ENCODE results near the gene CD79B.

The CD79B gene

DNA sequence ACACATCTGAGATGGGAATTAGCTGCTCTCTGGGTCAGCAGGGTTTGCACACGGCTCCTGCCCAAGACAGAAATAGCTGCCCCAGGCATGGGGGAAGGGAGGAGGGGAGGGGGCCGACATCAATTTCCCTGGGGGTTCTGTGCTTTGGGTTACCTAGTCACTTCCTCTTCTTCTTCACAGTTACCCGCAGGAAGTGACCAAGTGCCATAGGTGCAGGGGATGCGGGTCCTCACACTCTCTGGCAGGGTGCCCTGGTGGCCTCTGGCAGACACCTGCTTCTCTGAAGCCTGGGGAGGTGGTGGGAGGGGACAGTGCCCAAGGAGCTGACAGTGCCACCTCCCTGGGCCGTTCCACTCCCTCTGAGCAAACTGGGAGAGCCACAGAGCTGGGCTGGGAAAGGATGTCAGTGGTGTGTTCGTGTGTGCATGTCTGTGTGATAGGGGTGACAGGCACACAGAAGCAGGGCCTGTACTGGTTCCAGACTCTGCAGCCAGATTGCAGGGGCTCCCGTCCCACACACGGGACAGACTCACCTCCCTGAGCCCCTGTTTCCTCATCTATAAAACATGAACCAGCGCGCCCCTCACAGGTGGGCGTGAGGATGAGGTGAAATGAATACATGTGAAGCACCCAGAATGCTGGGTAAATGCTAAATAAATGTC is 22.4 kb upstream of the CD79B start:
- no peak for DNase-seq

DNA sequence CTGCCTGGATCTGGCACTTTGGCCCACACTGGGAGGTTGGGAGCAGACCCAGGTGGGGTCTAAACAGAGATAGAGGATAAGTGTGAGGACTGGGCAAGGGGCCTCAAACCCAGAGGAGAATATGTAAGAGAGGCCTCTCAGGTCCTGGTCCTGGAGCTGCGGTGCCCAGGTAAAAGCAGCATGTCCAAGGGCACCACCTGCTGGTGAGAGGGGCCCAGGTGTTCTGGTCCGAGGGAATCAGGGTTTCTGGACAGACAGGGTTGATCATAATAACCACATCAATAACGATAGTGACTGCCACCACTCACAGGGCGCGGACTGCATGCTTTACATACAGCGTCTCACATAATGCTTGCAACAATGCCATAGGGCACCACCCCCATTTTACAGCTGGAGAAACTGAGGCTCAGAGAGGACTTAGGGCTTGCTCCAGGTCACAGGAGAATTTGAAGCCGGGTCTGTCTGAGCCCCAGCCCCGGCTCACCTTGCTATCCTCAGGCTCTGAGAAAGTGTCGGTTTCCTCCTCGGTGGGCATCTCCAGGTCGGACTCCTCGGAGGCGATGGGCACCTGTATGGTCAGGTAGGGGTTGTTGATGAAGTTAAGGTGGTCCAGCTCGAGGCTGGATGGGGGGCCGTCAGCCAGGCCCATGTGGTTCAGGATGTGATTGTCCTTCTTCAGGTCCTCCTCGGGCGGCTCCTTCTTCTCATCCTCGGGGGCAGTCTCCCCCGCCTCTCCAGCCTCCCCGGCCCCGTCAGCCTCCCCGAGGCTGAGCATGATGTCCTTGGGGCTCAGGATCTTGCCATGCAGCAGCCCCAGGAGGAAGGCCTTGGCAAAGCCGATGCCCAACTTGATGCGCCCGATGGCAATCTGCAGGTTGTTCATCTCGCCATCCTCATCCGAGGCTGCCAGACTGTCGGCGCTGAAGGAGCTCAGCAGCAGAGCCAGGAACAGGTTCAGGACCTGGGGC is 19.1 kb upstream of the CD79B start:
- DNase-seq: peak in 1 of 51 donors; percentile 7

DNA sequence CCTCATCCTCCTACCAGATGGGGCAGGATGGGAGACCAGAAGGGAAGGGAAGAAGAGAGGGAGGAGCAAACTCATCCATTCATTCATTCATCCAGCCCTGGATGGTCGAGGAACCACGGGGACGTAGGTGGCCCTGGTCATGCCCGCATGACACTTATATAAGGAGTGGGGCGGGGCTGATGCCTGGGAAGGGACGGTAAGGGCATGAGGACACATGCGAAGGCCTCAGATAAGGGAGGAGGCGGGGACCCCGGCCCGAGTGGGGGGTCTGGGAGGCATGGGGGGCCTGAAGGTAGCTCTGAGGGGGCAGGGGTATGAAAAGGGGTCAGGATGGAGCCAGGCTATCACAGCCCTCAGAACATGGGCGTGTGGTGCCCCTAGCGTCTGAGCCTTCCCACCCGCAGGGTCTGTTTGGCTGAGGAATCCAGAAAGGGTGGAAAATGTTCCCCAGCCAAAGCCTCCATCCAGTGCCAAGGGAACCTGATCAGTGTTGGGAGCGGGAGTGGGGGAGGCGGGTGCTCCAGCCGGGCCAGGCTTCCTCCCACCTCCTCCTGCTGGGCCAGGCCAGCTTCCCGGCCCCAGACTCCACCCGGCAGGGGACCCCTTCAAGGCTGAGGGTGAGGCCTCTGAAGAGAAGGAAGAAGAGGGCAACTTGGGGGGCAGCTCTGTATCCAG is 17.6 kb upstream of the CD79B start:
- DNase-seq: no peak

DNA sequence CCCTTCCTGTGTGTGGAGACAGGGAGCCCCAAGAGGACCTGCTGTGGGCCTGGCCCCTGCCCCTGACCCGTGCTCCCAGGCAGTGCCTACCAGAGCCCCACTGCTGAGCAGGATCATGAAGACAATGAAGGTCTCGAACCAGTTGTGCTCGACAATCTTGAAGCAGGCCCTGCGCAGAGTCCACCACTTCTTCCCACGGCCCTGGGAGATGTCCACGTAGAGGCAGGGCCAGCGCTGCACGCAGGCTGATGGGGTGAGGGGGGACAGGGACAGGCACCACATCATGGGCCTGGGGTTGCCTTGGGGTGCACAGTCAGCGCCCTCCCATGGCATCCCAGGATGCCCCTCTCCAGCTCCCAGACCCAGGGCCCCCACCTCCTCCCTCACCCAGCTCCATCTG is 16.4 kb upstream of the CD79B start:
- DNase-seq: no peak

DNA sequence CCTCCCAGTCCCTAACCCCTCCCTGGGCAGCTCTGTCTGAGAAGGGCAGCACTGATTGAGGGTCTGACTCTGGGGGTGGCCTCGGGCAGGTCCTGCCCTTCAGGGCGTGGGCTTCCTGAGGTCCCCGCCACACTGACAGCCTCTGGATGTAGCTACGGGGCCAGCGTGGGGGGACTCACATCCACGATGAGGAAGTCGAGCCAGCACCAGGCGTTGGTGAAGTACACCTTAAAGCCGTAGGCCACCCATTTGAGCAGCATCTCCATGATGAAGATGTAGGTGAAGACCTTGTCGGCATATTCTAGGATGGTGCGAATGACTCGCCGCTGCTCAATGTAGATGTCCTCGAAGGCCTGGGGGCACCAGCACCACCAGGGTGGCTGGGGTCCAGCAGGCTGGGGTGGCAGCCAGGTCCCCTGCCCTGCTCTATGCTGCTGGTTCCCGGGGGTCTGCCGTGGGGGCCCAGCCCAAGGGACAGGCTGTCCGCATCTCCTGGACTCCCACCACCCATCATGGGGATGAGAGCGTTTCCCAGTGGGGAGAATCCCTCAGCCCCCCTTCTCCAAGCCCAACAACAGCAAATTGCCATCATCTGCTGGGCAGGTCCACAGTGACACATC is 15.7 kb upstream of the CD79B start:
- DNase-seq: no peak

DNA sequence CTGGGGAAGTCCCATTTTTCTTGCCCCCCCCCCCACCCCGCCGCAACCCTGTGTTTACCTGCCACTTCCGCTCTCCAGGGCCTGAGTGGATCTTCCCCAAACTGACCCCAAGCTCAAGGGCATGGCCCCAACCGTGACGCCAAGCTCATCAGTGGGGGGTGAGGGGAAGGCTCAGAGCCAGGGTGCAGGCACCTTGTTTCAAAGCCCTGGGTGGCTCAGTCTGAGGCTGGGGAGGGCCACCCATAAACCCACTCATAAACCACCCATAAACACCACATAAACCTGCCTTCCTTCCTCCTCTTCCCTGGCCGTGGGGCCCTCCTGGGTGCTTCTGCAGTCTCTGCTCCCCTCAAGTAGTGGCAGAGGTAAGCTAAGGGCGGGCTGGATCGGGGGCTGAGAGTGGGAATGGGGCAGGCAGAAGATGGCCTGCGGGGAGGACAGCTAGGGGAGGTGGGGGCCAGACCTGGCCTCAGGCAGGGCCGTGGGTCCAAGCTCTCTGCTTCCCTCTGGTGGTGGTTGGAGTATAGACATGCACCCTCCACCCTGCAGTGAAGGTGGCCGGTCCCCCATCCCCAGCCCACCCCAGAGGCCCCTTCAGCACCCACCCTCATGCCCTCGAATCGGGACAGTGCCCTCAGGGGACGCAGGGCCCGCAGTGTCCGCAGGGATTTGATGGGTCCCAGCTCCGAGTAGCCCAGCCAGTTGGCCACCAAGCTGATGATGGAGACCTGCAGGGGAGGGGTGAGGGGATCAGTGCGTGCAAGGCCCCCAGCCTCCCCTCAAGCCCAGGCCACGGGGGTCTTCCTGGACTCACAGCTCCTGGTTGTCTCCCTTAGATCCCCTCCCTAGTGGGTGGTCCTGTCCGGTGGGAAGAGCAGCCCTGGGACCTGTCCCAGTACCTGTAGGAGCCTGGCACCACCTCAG is 14.6 kb upstream of the CD79B start:
- peak in 19 of 51 donors; percentile 2 to 28 (median 5) for DNase-seq

DNA sequence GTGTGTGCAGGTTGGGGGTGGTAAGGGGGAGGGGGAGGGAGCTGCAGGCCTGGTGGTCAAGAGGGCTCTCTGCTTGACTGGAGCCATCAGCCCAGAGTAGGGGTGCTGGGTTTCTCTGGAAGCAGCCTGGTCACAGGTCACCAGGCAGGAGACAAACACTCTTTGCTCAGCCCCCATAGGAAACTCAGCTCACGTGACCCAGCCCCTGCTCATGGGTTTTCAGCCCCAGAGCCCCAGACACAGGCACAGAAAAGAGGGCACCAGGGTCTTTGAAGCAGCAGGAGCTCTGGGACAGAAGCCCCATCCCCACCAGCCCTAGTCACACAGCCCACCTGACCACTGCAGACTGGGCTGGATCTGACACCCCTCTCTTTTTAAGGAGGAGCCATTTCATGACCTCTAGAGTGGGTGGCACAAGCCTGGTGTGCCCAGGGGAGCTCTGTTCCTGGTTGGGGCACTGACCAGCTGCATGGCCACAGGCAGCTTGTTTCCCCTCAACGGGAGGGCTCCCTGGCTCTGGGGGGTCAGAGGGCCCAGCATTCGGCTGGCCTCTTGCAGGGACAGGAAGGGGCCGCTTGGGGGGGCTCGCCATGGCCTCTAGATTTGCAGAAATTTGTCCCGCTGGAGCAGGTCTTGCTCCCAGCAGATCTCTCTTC is 13.8 kb upstream of the CD79B start:
- DNase-seq: no peak

DNA sequence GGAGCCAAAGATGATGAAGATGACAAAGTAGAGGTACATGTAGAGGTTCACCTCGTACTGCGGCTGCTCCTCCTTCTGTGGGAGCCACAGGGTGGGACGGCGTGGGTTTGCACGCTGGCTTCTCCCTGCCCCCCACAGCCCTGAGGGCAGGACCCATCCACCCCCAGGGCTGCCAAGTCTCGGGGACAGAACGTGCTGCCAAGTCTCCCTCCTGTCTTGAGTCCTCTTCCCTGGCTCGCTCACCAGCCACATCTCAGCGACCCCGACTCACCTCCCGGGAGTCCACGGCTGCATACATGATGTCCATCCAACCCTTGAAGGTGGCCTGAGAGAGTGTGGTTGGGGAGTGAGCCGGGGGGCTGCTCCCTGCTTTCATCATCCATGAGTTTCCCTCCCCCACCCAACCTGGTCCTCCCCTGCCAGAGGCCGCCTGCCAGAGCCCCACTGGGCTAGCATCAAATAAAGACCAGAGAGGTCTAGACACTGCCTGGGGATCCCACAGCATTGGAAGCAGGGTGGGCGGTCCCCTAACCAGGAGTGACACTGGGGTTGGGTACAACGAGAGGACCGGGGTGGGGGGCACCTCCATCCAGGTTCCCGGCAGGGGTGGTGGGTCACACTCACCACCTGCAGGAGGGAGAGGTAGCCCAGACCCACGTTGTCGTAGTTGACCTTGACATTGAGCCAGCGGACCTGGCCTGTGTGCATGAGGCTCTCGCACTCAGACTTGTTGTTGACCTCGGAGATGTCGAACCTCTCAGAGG is 12.8 kb upstream of the CD79B start:
- DNase-seq: no peak

DNA sequence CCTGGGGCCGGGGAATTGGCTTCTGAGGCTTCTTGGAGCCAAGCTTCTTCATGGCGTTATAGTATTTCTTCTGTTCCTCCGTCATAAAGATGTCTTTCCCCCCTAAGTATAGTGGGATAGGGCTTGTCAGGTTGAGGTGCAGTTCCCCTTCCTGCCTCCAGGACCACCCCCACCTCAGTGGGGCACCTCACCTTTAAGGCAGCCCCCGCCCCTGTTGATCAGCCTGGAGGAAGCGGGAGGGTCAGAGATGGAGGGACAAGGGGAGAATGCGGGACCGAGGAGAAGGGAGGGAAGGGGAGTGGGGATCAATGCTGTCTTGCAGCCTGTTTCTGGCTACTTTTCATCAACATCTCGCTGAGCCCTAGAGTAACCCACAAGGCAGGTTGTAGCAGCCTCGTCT is 11.6 kb upstream of the CD79B start:
- no peak for DNase-seq

DNA sequence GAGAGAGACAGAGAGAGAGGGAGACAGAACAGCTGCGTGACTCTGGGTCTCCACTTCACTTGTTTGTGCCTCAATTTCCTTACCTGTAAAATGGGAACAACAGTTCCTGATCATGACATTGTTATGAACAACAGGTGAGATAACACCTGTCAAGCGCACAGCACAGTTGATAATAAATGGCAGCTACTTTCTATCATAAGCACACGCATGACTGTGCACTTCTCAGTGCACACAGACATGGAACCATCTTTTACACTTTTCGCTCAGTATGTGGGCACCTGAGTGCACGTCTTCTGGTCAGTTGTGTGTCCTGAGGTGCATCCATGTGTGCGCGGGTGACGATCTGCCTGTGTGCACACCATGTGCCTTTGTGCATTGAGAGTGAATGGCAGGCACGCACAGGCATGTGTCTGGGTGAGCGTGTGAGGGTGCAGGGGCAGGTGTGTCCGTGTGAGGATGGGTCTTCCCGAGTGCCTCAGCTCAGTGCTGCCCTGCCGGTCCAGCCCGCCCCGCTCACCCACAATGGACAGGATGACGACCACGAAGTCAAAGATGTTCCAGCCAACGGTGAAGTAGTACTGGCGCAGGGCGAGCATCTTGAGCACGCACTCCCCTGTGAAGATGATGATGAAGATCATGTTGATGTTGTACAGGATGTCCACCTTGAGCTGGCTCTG is 10.3 kb upstream of the CD79B start:
- DNase-seq: no peak

DNA sequence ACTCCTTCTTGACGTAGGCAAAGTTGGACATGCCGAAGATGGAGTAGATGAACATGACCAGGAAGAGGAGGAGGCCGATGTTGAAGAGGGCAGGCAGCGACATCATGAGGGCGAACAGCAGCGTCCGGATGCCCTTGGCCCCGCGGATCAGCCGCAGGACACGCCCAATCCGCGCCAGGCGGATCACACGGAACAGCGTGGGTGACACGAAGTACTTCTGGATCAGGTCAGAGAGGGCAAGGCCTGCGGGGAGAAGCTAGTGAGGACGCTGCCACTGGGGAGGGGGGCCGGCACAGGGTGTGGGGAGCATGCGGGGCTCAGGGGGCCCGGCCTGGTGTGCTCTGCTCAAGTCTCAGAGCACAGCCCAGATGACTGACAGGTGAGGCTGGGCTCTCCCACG is 9.6 kb upstream of the CD79B start:
- DNase-seq: no peak

DNA sequence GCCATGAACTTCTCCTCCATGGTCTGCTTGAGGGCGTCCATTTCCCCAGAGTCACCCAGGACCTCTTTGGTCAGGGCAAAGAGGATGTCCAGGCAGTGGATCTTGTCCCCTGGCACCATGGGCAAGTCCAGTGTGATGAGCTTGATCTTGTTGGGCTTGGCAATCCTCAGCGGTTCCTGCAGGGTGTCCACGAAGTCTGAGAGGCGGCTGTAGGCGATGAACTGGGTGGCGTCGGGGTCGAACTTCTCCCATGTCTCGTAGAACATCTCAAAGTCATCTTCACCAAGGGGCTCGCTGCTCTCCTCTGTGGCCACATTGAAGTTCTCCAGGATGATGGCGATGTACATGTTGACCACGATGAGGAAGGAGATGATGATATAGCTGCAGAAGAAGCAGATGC is 9.0 kb upstream of the CD79B start:
- DNase-seq: no peak

DNA sequence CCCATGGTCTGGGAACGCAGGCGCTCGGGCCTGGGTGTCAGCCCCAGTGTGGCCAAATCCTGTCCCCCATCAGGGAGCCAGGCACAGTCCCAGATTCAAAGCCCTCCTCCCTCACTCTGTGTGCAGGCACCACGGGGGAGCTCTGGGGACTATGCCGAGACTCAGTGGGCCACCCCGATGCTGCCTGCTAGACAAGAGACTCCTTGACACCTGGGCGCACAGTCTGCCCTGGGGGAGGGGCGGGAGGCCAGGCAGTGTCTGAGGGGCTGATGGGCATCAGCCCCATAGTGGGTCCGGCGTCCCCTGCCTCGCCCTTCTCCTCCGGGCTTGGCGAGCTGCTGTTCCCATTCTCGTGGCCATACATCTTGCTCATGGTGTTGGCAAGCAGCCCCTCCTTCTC is 8.5 kb upstream of the CD79B start:
- DNase-seq: no peak

DNA sequence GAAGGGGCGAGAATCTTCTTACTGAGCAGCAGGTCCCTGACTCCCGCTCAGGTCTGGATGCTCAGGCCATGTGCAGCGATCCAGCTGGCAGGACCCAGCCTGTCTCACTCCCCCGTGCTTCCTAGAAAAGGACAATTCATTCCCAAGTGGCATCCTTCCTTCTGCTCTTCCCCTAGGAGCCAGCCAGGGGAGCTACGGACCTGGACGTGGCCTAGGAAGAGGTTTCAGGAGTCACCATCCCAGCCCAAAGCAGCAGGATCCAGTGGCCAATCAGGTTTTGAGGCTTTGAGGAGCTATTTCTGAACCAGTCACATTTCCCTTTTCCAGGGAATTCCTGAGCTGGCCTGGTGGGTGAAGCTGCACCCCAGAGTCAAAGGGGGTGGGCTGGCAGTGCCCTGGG is 7.8 kb upstream of the CD79B start:
- DNase-seq: no peak

DNA sequence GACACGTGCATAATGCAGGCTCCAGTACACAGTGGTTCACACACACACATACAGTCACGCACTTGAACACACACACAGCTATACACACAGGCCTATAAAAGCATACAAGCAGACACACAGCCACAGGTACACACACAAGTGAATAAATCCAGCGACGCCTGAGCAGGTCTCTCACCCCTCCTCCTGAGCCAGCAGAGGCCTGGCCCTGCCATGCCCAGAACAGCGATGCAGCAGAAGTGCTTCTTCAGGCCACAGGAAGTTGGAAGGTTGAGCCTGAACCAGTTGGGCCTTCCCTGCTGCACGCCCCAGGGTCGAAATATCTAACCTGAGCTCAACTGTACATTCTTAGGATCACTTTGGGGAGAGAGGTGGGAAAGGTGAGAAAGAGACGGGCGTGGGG is 7.3 kb upstream of the CD79B start:
- DNase-seq: no peak

DNA sequence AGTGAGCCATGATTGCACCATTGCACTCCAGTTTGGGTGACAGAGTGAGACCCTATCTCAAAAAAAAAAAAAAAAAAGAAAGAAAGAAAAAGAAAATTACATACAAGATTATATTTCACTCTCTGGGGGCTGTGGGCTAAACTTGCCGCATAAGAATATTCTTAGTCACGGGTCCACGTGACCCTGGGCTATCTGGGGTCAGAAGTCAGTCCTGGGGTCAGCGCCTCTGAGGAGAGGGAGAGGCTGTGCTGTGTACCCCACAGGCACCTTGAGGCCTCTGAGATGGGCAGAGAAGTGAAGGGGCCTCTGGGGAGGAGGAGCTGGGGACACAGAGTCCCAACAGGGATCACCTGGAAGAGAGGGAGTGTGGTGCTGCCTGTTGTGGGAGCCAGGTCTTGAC is 5.8 kb upstream of the CD79B start:
- DNase-seq: no peak

DNA sequence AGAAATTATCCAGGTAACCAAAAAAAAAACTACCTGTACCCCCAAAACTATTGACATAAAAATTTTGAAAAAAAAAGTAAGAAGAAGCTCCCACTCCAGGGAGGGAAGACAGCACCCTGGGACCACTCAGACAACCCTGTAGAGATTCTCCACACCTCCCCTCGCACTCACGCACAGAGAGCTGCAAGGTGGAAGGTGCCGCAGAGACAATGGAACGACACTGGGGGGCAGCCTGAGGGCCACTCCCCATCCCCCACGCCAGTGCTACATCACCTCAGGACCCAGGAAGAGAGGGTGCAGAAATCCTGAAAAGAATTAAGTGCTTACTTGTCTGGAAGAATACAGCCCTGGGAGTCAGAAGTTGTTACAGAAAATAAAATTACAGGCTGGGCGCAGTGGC is 5.2 kb upstream of the CD79B start:
- DNase-seq: no peak

DNA sequence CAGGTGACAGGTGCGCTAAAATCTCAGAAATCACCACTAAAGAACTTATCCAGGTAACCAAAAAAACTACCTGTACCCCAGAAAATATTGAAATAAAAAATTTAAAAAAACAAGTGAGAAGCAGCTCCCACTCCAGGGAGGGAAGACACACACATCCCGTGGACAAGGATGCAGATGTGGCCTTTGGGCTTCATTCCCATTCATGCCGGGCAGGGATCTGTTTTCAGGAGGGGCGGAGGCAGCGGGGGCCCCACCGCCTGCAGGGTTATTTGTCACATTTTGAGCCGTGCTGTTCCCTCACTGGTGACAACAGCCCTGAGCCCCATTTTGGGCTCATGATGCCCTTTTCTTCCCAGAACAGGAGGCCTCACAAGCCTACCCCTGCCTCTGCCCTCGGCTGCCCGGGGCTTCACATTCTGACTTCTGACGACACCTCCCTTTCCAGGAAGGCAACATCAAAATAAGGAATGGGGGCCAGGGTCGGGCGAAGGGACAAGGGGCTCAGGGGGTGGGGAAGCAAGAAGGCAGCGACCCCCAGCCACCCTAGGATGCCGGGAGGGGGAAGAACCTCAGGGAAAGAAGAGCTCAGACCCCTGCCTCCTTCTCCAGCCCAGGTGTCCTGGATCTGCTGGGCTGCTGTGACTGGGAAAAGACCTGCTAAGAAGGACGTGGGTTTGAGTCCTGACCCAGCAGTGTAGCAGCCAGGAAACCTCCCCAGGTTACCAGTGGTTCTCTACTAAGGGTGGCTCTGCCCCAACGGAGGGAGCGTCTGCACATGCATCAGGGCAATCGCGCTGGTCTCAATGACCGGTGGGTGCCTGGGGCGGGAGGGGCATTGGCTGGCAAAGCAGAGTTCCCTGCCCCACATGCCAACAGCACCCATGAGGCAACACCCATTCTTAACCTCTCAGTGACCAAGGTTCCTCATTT is 2.3 kb upstream of the CD79B start:
- no peak for DNase-seq

Data from hypothalamus (tissue), 51 donors.